GM23338 (cell line): ENCODE results near the gene RAMACL.

Experiments used
- CTCF ChIP-seq, 2 experiments: fragments of 200-600 bp in 1 of 2; sonication (generic) in 1 of 2; conservative IDR thresholded peaks; 2 replicates each; pipeline versions ENCODE4 v1.5.1 to v1.6.1; 2016 to 2017; ENCODE audit warnings: antibody characterized with exemption in 2 of 2, low read depth in 2 of 2, mild to moderate bottlenecking in 2 of 2, moderate library complexity in 1 of 2
- EZH2 ChIP-seq: fragments of 200-600 bp; sonication (generic); IDR thresholded peaks from one replicate; pipeline ENCODE4 v1.8.0; 2017; ENCODE audit warnings: antibody characterized with exemption, mild to moderate bottlenecking, low read depth; ENCODE audit not compliant: unreplicated experiment
- JUNB ChIP-seq: IDR thresholded peaks from one replicate; pipeline ENCODE4 v1.6.1; 2016; ENCODE audit warnings: antibody characterized with exemption; ENCODE audit not compliant: unreplicated experiment
- POLR2AphosphoS5 ChIP-seq: IDR thresholded peaks from 2 replicates; pipeline ENCODE4 v1.6.1; 2016; ENCODE audit warnings: antibody characterized with exemption, low read depth
- REST ChIP-seq: IDR thresholded peaks from one replicate; pipeline ENCODE4 v1.6.1; 2018; ENCODE audit warnings: antibody characterized with exemption; ENCODE audit not compliant: unreplicated experiment
- ZNF114 ChIP-seq: fragments of 250-450 bp; sonication (Bioruptor Pico); IDR thresholded peaks from 2 replicates; pipeline ENCODE4 v1.5.0; 2020; ENCODE audit warnings: mild to moderate bottlenecking, moderate library complexity

- TF ChIP-seq CTCF (conservative IDR thresholded peaks at IDR 0.05; ENCODE audit: low read depth in 2 of 2) (no peak), EZH2 (no peak), REST (no peak), JUNB (no peak), POLR2AphosphoS5 (no peak), ZNF114 (CRISPR knock-in tag) (no peak)
These were observed 6.1 kb downstream of the RAMACL start for GRCh38 chr6:166580076-166581050.
